ENCODE measurements around the gene CCDC188. TPM values are rescaled to one million over a fixed set of nuclear protein-coding genes. Genes with fewer than 3 reads are reported as not detected.
A peak's percentile ranks its signal among the peaks of the same experiment; 100 is the strongest.

Gene CCDC188
- total RNA-seq, 6 donors from 2014 or later = 0.46 to 2.1 (median 1.2) TPM

DNA sequence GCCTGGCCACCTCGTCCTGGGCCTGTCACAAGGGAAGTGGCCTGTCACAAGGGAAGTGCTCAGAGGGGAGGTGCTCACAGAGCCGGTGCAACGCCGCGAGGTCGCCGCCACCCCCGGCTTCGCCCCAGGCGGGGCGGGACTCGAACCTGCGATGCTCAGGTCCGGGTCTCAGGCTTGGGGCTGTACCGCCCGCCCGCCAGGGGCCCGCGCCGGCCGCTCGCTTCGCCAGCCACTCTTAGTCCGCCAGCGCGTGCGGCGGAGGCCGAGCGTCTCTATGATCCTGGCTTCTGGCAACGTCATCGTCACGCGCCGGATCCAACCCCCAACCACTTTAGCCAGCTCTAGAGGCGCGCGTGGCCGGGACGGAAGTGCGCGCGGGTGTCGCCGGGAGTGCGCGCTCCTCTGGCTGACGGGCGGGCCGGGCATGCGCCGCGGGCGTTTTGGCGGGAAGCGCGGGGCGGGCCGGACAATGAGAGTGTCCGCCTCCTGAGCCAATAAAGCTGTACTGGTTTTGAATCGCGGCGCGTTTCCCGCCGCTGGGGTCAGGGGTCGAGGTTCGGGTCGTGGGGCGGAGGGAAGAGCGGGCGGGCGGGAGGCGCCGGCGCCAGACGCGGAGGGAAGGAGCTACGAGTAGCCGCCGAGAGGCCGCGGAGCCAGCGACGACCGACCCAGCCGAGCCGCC is 33.8 kb downstream of the CCDC188 start, which contains the start of gene TRMT2A:
TRMT2A (minus strand) TSS at position 276 of the 682 bp plus-strand sequence. CDS start 320 bp downstream, outside the sequence.
- 0 to 7% methylated on average over 6 to 55 of the region's 88 CpGs for WGBS, 2 donors
- ATAC-seq (ENCODE audit: low FRiP score in 2 of 2) = peak; percentile 94 to 96
- Histone ChIP-seq H3K27me3 (no peaks in the 10 kb centered on the region), H3K27ac (peak within 1 kb of the TSS; percentile 84 to 91 (median 87)), H3K4me3 (peak within 1 kb of the TSS; percentile 90 to 98 (median 92)), H3K9me3 (no peaks in the 10 kb centered on the region), H3K4me1 (peaks cover 24 to 36% (median 35%) of the 10 kb centered on the region in 4 donors), H3K36me3 (peaks cover 9 to 70% (median 45%) of the 10 kb centered on the region in 4 donors)
- TF ChIP-seq, protein P1, sequence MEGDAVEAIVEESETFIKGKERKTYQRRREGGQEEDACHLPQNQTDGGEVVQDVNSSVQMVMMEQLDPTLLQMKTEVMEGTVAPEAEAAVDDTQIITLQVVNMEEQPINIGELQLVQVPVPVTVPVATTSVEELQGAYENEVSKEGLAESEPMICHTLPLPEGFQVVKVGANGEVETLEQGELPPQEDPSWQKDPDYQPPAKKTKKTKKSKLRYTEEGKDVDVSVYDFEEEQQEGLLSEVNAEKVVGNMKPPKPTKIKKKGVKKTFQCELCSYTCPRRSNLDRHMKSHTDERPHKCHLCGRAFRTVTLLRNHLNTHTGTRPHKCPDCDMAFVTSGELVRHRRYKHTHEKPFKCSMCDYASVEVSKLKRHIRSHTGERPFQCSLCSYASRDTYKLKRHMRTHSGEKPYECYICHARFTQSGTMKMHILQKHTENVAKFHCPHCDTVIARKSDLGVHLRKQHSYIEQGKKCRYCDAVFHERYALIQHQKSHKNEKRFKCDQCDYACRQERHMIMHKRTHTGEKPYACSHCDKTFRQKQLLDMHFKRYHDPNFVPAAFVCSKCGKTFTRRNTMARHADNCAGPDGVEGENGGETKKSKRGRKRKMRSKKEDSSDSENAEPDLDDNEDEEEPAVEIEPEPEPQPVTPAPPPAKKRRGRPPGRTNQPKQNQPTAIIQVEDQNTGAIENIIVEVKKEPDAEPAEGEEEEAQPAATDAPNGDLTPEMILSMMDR (IDR thresholded peaks at IDR 0.05) = peak in 4 of 6 experiments; percentile 22 to 54 (median 40)
- TF ChIP-seq POLR2AphosphoS5 (IDR thresholded peaks at IDR 0.05) = peak; percentile 77 to 92
- TF ChIP-seq POLR2A (IDR thresholded peaks at IDR 0.05) = peak in 2 of 4 donors; percentile 41 to 75
- TF ChIP-seq EP300 (IDR thresholded peaks at IDR 0.05) = peak in 1 of 4 donors; percentile 60
- peak; percentile 97 to 99 for DNase-seq

DNA sequence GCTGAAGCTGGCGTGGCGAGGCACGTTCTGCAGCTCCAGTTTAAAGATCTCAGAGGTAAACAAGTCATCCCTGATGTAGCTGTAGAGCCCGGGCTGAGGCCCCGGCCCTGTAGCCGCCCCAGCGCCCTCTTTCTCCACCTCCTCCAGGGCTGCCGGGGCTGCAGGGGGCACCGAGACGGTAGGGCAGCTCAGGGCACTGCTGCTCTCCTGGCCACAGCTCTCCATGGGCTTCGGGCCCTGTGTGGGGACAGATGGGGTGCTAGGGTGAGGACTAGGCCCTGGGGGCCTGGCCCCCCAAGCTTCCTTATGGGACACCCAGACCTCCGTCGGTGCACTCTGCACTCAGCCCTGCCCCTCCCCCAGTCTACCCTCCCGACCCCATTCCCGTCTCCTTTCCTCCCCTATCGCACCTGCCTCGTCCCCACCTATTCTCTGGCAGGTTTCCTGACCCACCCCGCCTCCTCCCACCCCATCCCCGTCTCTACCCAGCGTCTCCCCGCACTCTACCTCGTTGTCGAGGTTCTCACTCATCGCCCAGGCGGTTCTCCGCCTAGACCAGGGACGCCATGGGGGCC is 34.4 kb downstream of the CCDC188 start:
- peaks cover 9 to 70% (median 46%) of the 10 kb centered on the region in 4 donors for H3K36me3 ChIP-seq
- 0 to 12% methylated on average over 16 to 19 of the region's 27 CpGs for WGBS, 2 donors
- DNase-seq = peak in 1 of 2 donors; percentile 84
- H3K27ac ChIP-seq = peak overlapping the region; percentile 84 to 91 (median 87)
- H3K9me3 ChIP-seq = no peaks in the 10 kb centered on the region
- TF ChIP-seq EP300 (IDR thresholded peaks at IDR 0.05) (no peak), POLR2A (IDR thresholded peaks at IDR 0.05) (no peak)
- TF ChIP-seq, protein P1 (IDR thresholded peaks at IDR 0.05) = no peak
- no peaks in the 10 kb centered on the region for H3K27me3 ChIP-seq
- H3K4me1 ChIP-seq = peaks cover 24 to 36% (median 34%) of the 10 kb centered on the region in 4 donors
- H3K4me3 ChIP-seq = peak overlapping the region; percentile 58 to 98 (median 90)
- peak; percentile 1 for ATAC-seq (ENCODE audit: low FRiP score in 2 of 2)

DNA sequence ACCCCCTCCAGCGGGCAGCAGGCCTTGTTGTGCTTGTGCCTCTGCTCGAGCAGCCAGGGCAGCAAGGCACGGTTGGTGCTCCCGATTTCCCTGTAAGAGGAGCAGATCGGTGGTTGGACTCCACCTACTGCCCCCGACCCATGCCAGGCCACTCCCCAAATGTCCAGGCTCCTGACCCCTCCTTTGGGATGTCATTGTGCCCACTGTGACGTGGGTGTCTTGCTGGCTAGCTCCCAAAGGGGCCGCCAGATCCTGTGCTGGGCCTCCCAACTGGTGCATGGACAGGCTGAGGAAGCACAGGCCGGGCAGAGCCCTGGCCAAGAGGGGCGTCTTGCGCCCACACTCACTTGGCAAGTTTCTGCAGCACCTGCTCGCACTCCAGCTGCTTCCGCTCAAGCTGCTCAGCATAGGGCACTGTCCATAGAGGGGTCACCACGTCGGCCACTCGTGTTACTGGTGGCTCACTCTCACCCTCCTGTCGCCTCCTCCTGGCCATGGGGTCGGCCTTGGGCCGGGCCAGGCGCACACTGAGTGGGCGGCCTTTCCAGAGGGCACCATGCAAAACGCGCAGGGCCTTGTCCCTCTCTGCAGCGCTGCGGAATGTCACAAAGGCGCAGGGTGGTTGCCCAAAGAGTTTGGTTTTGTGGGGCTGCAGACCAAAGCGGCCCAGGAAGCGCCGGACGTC is 35.0 kb downstream of the CCDC188 start, which contains the start of gene RANBP1:
RANBP1 (plus strand) TSS at position 414 of the 685 bp plus-strand sequence; CDS start at position 495, 81 bp downstream.
- Histone ChIP-seq H3K27me3 (no peaks in the 10 kb centered on the region), H3K4me3 (peak within 1 kb of the TSS; percentile 58 to 98 (median 90)), H3K4me1 (peaks cover 24 to 36% (median 34%) of the 10 kb centered on the region in 4 donors), H3K27ac (peak within 1 kb of the TSS; percentile 84 to 91 (median 87)), H3K9me3 (no peaks in the 10 kb centered on the region), H3K36me3 (peaks cover 9 to 70% (median 45%) of the 10 kb centered on the region in 4 donors)
- TF ChIP-seq, protein P1 (IDR thresholded peaks at IDR 0.05) = no peak
- TF ChIP-seq POLR2A (IDR thresholded peaks at IDR 0.05) (no peak), EP300 (IDR thresholded peaks at IDR 0.05) (no peak), POLR2AphosphoS5 (IDR thresholded peaks at IDR 0.05) (no peak)
- DNase-seq = peak in 1 of 2 donors; percentile 41
- WGBS, 2 donors = 71 to 81% methylated on average over 8 to 30 of the region's 30 CpGs
- no peak for ATAC-seq (ENCODE audit: low FRiP score in 2 of 2)

DNA sequence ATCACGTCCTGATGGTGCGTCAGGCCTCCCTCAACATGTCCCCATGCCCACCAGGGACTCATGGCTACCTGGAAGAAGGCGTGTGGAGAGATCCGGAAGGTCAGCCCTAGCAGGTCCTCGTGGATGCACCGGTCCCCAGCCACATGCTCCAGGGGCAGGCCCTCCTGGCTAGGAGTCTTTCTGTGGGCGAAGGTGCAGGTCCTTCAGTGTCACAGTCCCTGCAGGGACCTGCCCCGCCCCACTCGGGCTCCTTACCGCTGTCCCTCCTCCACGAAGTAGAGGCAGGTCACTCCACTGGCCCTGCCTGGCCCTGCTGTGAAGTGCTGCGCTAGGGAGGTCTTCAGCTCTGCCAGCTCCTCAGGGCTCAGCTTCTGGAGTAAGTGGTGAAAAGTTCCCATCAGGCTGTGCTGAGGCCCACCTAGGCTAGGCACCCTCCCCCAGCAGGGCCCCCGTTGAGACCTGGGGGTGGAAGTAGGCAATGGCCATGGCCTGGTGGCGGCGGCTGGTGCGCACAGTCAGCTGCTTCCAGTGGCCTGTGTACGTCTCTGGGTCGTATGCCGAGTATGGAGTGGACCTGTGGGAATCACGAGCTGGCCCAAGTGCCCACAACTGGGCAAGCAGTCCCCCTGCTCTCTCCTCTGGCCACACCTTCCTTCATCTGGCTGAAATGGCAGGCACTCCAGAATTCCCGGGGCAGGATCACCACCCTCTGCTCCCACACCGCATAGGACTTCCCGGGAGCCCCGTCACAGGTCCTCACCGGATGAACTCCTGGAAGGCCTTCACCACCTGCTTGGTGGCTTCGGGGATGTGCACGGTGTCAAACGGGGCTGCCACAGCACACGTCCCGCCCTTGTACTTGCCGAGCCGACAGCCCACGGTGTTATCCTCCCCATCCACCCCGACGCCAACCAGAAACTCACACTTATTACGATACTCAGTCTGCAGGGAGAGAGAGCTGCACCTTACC is 36.1 kb downstream of the CCDC188 start:
- no peaks in the 10 kb centered on the region for H3K9me3 ChIP-seq
- H3K27ac ChIP-seq = no peak overlapping the region
- 86 to 93% methylated on average over 20 to 36 of the region's 36 CpGs for WGBS, 2 donors
- peaks cover 10 to 70% (median 45%) of the 10 kb centered on the region in 4 donors for H3K36me3 ChIP-seq
- DNase-seq = peak in 1 of 2 donors; percentile 84
- ATAC-seq (ENCODE audit: low FRiP score in 2 of 2) = no peak
- no peaks in the 10 kb centered on the region for H3K27me3 ChIP-seq
- no peak overlapping the region for H3K4me3 ChIP-seq
- peaks cover 24 to 35% (median 32%) of the 10 kb centered on the region in 4 donors for H3K4me1 ChIP-seq
- no peak for TF ChIP-seq EP300 (IDR thresholded peaks at IDR 0.05)
- TF ChIP-seq POLR2A (IDR thresholded peaks at IDR 0.05) = no peak
- TF ChIP-seq, protein P1 (IDR thresholded peaks at IDR 0.05) = no peak
- TF ChIP-seq POLR2AphosphoS5 (IDR thresholded peaks at IDR 0.05) = no peak
